Astrocyte of the cerebellum (primary cell): ENCODE results near the gene PRDX2.

Source experiments
- DNase-seq: peaks from one replicate; pipeline ENCODE4 v3.0.0-alpha.2; 2011; ENCODE audit warnings: low read depth
- H3K4me3 ChIP-seq: 2 replicates; pipeline ENCODE4 v1.5.1; 2011; ENCODE audit warnings: mild to moderate bottlenecking, low read depth, low read length, moderate library complexity
- in situ Hi-C: cut with HindIII; loops from 2 replicates; pipeline ENCODE4 v1.10.0; 2017; ENCODE audit warnings: low sequenced_read_pairs
- TF ChIP-seq, protein P1 (sequence below): IDR thresholded peaks from 2 replicates; pipeline ENCODE4 v1.5.1; 2012; ENCODE audit warnings: low read length, low read depth, moderate library complexity, mild to moderate bottlenecking; ENCODE audit errors: missing control alignments

PRDX2 gene

GRCh38 chr19:12788682-12789097, 12.9 kb downstream of the PRDX2 start:
- DNase-seq, result no peak
- no peak overlapping the region for H3K4me3 ChIP-seq
- in situ Hi-C loops, result no loop called here
- TF ChIP-seq, protein P1, sequence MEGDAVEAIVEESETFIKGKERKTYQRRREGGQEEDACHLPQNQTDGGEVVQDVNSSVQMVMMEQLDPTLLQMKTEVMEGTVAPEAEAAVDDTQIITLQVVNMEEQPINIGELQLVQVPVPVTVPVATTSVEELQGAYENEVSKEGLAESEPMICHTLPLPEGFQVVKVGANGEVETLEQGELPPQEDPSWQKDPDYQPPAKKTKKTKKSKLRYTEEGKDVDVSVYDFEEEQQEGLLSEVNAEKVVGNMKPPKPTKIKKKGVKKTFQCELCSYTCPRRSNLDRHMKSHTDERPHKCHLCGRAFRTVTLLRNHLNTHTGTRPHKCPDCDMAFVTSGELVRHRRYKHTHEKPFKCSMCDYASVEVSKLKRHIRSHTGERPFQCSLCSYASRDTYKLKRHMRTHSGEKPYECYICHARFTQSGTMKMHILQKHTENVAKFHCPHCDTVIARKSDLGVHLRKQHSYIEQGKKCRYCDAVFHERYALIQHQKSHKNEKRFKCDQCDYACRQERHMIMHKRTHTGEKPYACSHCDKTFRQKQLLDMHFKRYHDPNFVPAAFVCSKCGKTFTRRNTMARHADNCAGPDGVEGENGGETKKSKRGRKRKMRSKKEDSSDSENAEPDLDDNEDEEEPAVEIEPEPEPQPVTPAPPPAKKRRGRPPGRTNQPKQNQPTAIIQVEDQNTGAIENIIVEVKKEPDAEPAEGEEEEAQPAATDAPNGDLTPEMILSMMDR, result no peak

GRCh38 chr19:12788042-12788681, 13.4 kb downstream of the PRDX2 start:
- TF ChIP-seq, protein P1, result no peak
- no peak overlapping the region for H3K4me3 ChIP-seq
- DNase-seq, result no peak
- in situ Hi-C loops, result no loop called here

DNA sequence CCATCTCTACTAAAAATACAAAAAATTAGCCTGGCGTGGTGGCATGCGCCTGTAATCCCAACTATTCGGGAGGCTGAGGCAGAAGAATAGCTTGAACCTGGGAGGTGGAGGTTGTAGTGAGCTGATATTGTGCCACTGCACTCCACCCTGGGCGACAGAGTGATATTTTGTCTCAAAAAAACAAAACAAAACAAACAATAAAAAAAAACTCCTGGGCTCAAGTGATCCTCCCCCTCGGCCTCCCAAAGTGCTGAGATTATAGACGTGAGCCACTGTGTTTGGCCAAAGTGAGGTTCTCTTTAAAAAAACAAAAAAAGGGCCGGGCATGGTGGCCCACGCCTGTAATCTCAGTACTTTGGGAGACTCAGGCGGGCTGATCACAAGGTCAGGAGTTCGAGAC, 14.1 kb downstream of the PRDX2 start:
- no peak overlapping the region for H3K4me3 ChIP-seq
- no peak for DNase-seq
- in situ Hi-C loops, result no loop called here

DNA sequence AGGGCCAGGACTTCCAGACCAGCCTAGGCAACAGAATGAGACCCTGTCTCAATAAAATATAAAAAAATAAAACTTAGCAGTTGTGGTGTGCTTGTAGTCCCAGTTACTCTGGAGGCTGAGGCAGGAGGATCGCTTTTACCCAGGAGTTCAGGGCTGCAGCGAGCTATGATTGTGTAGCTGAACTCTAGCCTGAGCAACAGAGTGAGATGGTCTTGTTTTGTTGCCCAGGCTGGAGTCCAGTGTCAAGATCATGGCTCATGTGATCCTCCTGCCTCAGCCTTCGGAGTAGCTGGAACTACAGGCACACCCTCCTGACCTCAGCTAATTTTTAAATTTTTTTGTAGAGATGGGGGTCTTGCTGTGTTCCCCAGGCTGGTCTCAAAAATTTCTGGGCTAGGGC, 14.6 kb downstream of the PRDX2 start:
- in situ Hi-C loops, result no loop called here
- no peak for DNase-seq
- H3K4me3 ChIP-seq, result no peak overlapping the region
- TF ChIP-seq, protein P1, result no peak

More for the DNA sequence above, 14.1 kb downstream of the PRDX2 start:
- TF ChIP-seq, protein P1, result no peak

DNA sequence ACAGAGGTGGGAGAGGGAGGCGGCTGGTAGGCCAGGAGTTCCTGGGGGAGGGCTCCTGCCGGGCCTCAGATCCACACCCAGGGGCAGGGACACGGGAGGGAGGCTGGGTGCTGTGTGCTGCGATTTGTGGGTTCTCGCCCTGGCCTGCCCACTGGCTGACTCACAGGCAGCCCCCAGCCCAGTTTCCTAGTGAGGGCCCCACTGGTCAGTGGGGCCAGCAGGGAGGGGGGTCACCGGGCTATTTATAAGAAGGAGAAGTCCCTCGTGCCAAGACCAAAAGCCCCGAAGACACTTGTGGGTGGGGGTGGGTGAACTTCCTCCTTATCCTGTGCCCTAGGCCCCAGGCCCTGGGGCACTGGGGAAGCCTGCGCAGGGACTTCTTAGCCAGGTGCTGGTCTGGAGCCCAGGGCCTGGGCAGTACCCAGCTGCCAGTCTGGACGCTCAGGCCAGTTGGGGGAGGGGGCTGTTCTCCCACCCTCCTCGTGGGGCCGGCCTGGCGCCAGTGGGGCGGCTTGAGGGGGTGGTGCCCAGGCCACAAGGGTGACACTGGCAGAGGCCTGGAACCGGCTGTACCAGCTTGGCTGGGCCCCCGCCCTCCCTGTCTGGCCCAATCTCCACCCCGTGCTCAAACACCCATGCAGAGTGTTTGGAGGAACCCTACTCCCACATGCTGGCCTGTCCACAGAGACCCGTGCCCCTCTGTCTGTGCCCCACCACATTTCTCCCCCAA, 15.3 kb downstream of the PRDX2 start:
- H3K4me3 ChIP-seq, result no peak overlapping the region
- in situ Hi-C loops, result no loop called here
- no peak for DNase-seq
- TF ChIP-seq, protein P1, result no peak

GRCh38 chr19:12785431-12786031, 16.1 kb downstream of the PRDX2 start:
- TF ChIP-seq, protein P1, result no peak
- no peak overlapping the region for H3K4me3 ChIP-seq
- no peak for DNase-seq
- in situ Hi-C loops, result no loop called here
